K562 (cell line): ENCODE data around the gene STK31. TPM values are rescaled to one million over a fixed set of nuclear protein-coding genes. Genes with fewer than 3 reads are reported as not detected.
A peak's percentile ranks its signal among the peaks of the same experiment; 100 is the strongest.

Experiments used
- ADNP ChIP-seq: fragments of 200-800 bp; sonication (Bioruptor generic); IDR thresholded peaks from 2 replicates; pipeline ENCODE4 v1.6.1; 2016; ENCODE audit warnings: missing genetic modification characterization, missing compliant biosample characterization
- ARID1B ChIP-seq: fragments of 450-650 bp; IDR thresholded peaks from 2 replicates; pipeline ENCODE4 v1.6.1; 2016; ENCODE audit warnings: antibody characterized with exemption, mild to moderate bottlenecking, inconsistent platforms
- BRF1 ChIP-seq: IDR thresholded peaks from 3 replicates; pipeline ENCODE4 v1.6.1; 2011; ENCODE audit warnings: borderline replicate concordance, mild to moderate bottlenecking; ENCODE audit not compliant: insufficient read length; ENCODE audit errors: extremely low read depth
- CBX3 ChIP-seq, 2 experiments: IDR thresholded peaks; 1 replicate in 1 of 2; 2 replicates in 1 of 2; pipeline ENCODE4 v1.6.1; 2012; ENCODE audit warnings: inconsistent platforms in 2 of 2, low read length in 2 of 2, borderline replicate concordance in 1 of 2, control low read depth in 1 of 2
- HMBOX1 ChIP-seq: sonication (generic); IDR thresholded peaks from 2 replicates; pipeline ENCODE4 v1.6.1; 2016
- HNRNPH1 ChIP-seq: fragments of 200-400 bp; formaldehyde crosslinking; optimal IDR thresholded peaks from 2 replicates; pipeline ENCODE3; 2017; ENCODE audit warnings: low read depth, mild to moderate bottlenecking, low read length, moderate library complexity
- HSF4 ChIP-seq: fragments of 250-450 bp; sonication (Bioruptor Pico); IDR thresholded peaks from 2 replicates; pipeline ENCODE4 v2.1.2; 2022; ENCODE audit warnings: mild to moderate bottlenecking, moderate library complexity, borderline replicate concordance
- KDM1A ChIP-seq, 2 experiments: fragments of 450-650 bp; IDR thresholded peaks; 2 replicates each; pipeline ENCODE4 v1.6.1; 2016; ENCODE audit warnings: mild to moderate bottlenecking in 2 of 2
- KLF16 ChIP-seq: IDR thresholded peaks from 2 replicates; pipeline ENCODE4 v1.6.1; 2016; ENCODE audit warnings: antibody characterized with exemption
- MCM2 ChIP-seq: fragments of 450-650 bp; IDR thresholded peaks from 2 replicates; pipeline ENCODE4 v1.6.1; 2017; ENCODE audit warnings: low read depth, mild to moderate bottlenecking
- MLLT1 ChIP-seq, 2 experiments: fragments of 450-650 bp; IDR thresholded peaks; 2 replicates each; pipeline ENCODE4 v1.6.1; 2016
- MTA2 ChIP-seq: fragments of 450-650 bp; IDR thresholded peaks from 2 replicates; pipeline ENCODE4 v1.6.1; 2016; ENCODE audit warnings: low read depth
- RFX7 ChIP-seq: fragments of 250-450 bp; sonication (Bioruptor Pico); IDR thresholded peaks from 2 replicates; pipeline ENCODE4 v1.5.1; 2021; ENCODE audit warnings: mild to moderate bottlenecking
- SMARCA4 ChIP-seq: fragments of 450-650 bp; IDR thresholded peaks from 2 replicates; pipeline ENCODE4 v1.6.1; 2016
- SMARCC2 ChIP-seq: fragments of 450-650 bp; IDR thresholded peaks from 2 replicates; pipeline ENCODE4 v1.6.1; 2017; ENCODE audit warnings: antibody characterized with exemption, moderate library complexity, mild to moderate bottlenecking, low read depth
- SMARCE1 ChIP-seq: fragments of 450-650 bp; IDR thresholded peaks from 2 replicates; pipeline ENCODE4 v1.7.1; 2016; ENCODE audit warnings: mild to moderate bottlenecking
- TAL1 ChIP-seq: fragments of 450-650 bp; IDR thresholded peaks from 2 replicates; pipeline ENCODE4 v1.6.1; 2016; ENCODE audit warnings: mild to moderate bottlenecking
- TCF3 ChIP-seq: sonication (generic); formaldehyde crosslinking; IDR thresholded peaks from 2 replicates; pipeline ENCODE4 v1.4.0; 2020; ENCODE audit warnings: mild to moderate bottlenecking, missing genetic modification reagents
- TEAD4 ChIP-seq, 2 experiments: sonication (generic) in 1 of 2; formaldehyde crosslinking in 1 of 2; IDR thresholded peaks; 2 replicates each; pipeline versions ENCODE4 v1.6.1 to v1.8.0; 2012 to 2022; ENCODE audit warnings: borderline replicate concordance in 1 of 2, inconsistent platforms in 1 of 2, low read length in 1 of 2, mild to moderate bottlenecking in 1 of 2, missing genetic modification reagents in 1 of 2
- ZC3H8 ChIP-seq: fragments of 450-650 bp; IDR thresholded peaks from 2 replicates; pipeline ENCODE4 v1.6.1; 2017
- ZEB2 ChIP-seq: fragments of 450-650 bp; IDR thresholded peaks from 2 replicates; pipeline ENCODE4 v1.6.1; 2016
- ZNF12 ChIP-seq: sonication (generic); formaldehyde crosslinking; IDR thresholded peaks from 2 replicates; pipeline ENCODE4 v1.4.0; 2020; ENCODE audit warnings: mild to moderate bottlenecking, missing genetic modification reagents
- ZNF561 ChIP-seq: fragments of 450-650 bp; formaldehyde crosslinking; conservative IDR thresholded peaks from 2 replicates; pipeline ENCODE4 v1.4.0; 2020; ENCODE audit warnings: mild to moderate bottlenecking, moderate library complexity
- polyA plus RNA-seq, 8 experiments: library from polyadenylated mRNA; depleted of rRNA in 4 of 8; stranded (reverse) in 5 of 8; unstranded in 3 of 8; fragments of >200 nt; fragmentation: Nextera tagmentation in 2 of 8; fragmentation: Illumina TruSeq in 1 of 8; extraction: Ambion mirVana in 2 of 8; extraction: Trizol in 1 of 8; gene quantifications; 2 replicates each; pipeline versions ENCODE4 v1.2.1 to v1.2.3, GENCODE V29; 2011 to 2014; ENCODE audit warnings: inconsistent platforms in 1 of 8, missing spikeins in 1 of 8
- total RNA-seq, 7 experiments: library from RNA; depleted of rRNA in 6 of 7; stranded (reverse); fragments of >200 nt in 6 of 7; fragmentation: Illumina TruSeq in 2 of 7; extraction: Trizol in 2 of 7; gene quantifications; 2 replicates each; pipeline versions ENCODE4 v1.2.1 to v1.2.3, GENCODE V29; 2011 to 2021; ENCODE audit warnings: low replicate concordance in 1 of 7
- TF ChIP-seq, protein P1 (sequence below): fragments of 450-650 bp; IDR thresholded peaks from 2 replicates; pipeline ENCODE4 v1.6.1; 2016; ENCODE audit warnings: mild to moderate bottlenecking
- TF ChIP-seq, protein P2 (sequence below): fragments of 450-650 bp; formaldehyde crosslinking; IDR thresholded peaks from 2 replicates; pipeline ENCODE4 v1.4.0; 2020; ENCODE audit warnings: mild to moderate bottlenecking, moderate library complexity

STK31 gene
- total and polyA plus RNA-seq, 9 of the 15 experiments (the other 6 are each of a cell fraction or from before 2014, with no cell fraction given): 0.09 to 1.2 (median 0.26) TPM

DNA sequence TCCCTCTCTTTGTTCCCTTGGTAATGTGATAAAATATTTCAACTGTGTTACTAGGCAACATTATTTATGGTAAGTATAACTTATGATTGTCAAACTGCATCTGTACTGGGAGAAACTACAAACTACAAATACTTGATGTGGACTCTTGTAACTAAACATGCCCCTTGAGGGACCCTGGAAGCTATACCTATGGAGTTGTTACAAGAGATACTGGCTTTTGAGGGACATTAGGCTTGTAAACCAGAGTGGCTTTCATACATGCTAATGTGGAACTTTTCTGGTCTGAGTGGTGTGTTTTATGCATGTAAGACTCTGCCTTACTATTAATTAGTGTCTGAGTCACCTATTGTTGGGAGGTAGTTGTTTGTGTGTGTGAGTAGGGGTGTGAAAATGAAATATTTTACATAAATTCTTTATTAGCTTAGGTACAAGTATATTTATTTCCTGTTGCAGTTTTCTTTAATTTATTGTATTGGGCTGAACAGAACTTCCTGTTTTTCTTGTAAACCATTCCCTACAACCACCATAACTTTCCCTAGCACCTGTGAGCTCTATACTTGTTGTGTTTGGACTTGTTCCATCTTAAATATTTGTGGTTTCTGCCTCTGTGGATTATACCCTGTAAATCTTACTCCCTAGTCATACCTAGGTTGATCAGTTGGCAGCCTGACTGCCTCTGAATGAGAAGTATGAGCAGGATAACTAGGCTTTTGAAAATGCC, 49.8 kb downstream of the STK31 start (continued):
- no peak for TF ChIP-seq SMARCC2
- no peak for TF ChIP-seq BRF1
- TF ChIP-seq MCM2: no peak
- peak; percentile 22; the same call in 1 of the 2 replicates for TF ChIP-seq KLF16
- peak; percentile 74; the same call in 1 of the 2 replicates for TF ChIP-seq TEAD4 (IDR thresholded peaks at IDR 0.05; ENCODE audit: low read length)
- TF ChIP-seq TEAD4 (CRISPR knock-in tag; IDR thresholded peaks at IDR 0.05; ENCODE audit: borderline replicate concordance): no peak
- TF ChIP-seq HSF4: no peak
- TF ChIP-seq HMBOX1: peak; percentile 73; the same call in 1 of the 2 replicates
- TF ChIP-seq, protein P1, sequence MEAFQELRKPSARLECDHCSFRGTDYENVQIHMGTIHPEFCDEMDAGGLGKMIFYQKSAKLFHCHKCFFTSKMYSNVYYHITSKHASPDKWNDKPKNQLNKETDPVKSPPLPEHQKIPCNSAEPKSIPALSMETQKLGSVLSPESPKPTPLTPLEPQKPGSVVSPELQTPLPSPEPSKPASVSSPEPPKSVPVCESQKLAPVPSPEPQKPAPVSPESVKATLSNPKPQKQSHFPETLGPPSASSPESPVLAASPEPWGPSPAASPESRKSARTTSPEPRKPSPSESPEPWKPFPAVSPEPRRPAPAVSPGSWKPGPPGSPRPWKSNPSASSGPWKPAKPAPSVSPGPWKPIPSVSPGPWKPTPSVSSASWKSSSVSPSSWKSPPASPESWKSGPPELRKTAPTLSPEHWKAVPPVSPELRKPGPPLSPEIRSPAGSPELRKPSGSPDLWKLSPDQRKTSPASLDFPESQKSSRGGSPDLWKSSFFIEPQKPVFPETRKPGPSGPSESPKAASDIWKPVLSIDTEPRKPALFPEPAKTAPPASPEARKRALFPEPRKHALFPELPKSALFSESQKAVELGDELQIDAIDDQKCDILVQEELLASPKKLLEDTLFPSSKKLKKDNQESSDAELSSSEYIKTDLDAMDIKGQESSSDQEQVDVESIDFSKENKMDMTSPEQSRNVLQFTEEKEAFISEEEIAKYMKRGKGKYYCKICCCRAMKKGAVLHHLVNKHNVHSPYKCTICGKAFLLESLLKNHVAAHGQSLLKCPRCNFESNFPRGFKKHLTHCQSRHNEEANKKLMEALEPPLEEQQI: no peak
- TF ChIP-seq ZNF12: no peak
- peak; percentile 80; the same call in 1 of the 2 replicates for TF ChIP-seq SMARCE1
- TF ChIP-seq ARID1B: peak; percentile 71
- peak in 1 of 2 experiments; percentile 84; a peak in 1 of 4 replicates for TF ChIP-seq MLLT1 (IDR thresholded peaks at IDR 0.05)
- no peak for TF ChIP-seq CBX3 (IDR thresholded peaks at IDR 0.05; ENCODE audit: borderline replicate concordance in 1 of 2, low read length in 2 of 2)
- no peak for TF ChIP-seq ADNP
- no peak for TF ChIP-seq HNRNPH1
- TF ChIP-seq ZNF561 (CRISPR knock-in tag): no peak
- TF ChIP-seq TCF3 (CRISPR knock-in tag): peak; percentile 57
- peak; percentile 66; the same call in 1 of the 2 replicates for TF ChIP-seq ZEB2
- TF ChIP-seq ZC3H8: no peak
- TF ChIP-seq RFX7 (CRISPR knock-in tag): no peak
- peak; percentile 40; the same call in 1 of the 2 replicates for TF ChIP-seq SMARCA4
- peak; percentile 67 for TF ChIP-seq TAL1
- peak; percentile 43; the same call in 1 of the 2 replicates for TF ChIP-seq MTA2
- TF ChIP-seq KDM1A (IDR thresholded peaks at IDR 0.05): peak; percentile 25 to 33; a peak in 2 of 4 replicates
- TF ChIP-seq, protein P2, sequence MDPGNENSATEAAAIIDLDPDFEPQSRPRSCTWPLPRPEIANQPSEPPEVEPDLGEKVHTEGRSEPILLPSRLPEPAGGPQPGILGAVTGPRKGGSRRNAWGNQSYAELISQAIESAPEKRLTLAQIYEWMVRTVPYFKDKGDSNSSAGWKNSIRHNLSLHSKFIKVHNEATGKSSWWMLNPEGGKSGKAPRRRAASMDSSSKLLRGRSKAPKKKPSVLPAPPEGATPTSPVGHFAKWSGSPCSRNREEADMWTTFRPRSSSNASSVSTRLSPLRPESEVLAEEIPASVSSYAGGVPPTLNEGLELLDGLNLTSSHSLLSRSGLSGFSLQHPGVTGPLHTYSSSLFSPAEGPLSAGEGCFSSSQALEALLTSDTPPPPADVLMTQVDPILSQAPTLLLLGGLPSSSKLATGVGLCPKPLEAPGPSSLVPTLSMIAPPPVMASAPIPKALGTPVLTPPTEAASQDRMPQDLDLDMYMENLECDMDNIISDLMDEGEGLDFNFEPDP: no peak
